ENCODE measurements around the gene NEDD1. TPM values are rescaled to one million over a fixed set of nuclear protein-coding genes. Genes with fewer than 3 reads are reported as not detected.

NEDD1 gene
- total RNA-seq, 1 experiment from 2014 or later, result 17.2 TPM

DNA sequence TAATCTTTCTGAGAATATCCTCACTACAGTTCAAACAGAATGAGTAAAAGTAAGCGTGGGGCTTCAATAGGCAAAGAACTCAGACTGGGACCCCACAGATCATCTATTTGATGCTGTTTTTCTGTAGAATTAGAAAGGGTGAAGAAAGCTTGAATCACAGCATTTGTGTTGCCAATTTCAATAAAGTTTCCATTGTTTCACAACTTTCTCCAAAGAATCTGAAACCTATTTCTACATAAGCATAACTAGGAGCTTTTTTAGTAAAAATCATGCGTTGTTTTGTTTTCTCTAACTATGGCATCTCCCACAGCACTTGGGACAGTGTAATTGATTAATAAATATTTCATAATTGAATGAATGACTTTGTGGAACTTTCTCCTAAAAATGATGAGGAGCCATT lies 16.7 kb upstream of the NEDD1 start:
- no peaks in the 10 kb centered on the region for H3K27me3 Mint-ChIP-seq (ENCODE audit: low read depth)
- no peak overlapping the region for H2BK120ac ChIP-seq (ENCODE audit: low read depth, low read length, poor library complexity, severe bottlenecking)
- no CpG with 5 or more reads among the region's 2 CpGs for WGBS (ENCODE audit: extremely low coverage, insufficient read length, low lambda C conversion rate)
- H3K4me3 Mint-ChIP-seq, result no peak overlapping the region
- H4K91ac ChIP-seq (ENCODE audit: insufficient read length, low read depth, low read length), result no peak overlapping the region
- H2BK12ac ChIP-seq (ENCODE audit: insufficient read length, low read depth, low read length), result no peak overlapping the region
- H4K5ac ChIP-seq (ENCODE audit: insufficient read length, low read depth, low read length), result no peak overlapping the region
- TF ChIP-seq, protein P1, sequence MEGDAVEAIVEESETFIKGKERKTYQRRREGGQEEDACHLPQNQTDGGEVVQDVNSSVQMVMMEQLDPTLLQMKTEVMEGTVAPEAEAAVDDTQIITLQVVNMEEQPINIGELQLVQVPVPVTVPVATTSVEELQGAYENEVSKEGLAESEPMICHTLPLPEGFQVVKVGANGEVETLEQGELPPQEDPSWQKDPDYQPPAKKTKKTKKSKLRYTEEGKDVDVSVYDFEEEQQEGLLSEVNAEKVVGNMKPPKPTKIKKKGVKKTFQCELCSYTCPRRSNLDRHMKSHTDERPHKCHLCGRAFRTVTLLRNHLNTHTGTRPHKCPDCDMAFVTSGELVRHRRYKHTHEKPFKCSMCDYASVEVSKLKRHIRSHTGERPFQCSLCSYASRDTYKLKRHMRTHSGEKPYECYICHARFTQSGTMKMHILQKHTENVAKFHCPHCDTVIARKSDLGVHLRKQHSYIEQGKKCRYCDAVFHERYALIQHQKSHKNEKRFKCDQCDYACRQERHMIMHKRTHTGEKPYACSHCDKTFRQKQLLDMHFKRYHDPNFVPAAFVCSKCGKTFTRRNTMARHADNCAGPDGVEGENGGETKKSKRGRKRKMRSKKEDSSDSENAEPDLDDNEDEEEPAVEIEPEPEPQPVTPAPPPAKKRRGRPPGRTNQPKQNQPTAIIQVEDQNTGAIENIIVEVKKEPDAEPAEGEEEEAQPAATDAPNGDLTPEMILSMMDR (conservative IDR thresholded peaks at IDR 0.05), result no peak
- no peaks in the 10 kb centered on the region for H3K27me3 ChIP-seq (ENCODE audit: insufficient read depth, low read length)
- no peaks in the 10 kb centered on the region for H3K79me1 ChIP-seq (ENCODE audit: insufficient read depth, low read depth, low read length, poor library complexity, severe bottlenecking)
- H3K4me2 ChIP-seq (ENCODE audit: insufficient read depth, insufficient read length, low read length), result no peak overlapping the region
- H2BK5ac ChIP-seq (ENCODE audit: insufficient read length, low read length), result no peak overlapping the region
- H3T11ph ChIP-seq (ENCODE audit: low read length), result no peak overlapping the region
- no peak overlapping the region for H3K27ac ChIP-seq (ENCODE audit: insufficient read length, low read depth, low read length)
- H3K9me3 ChIP-seq (ENCODE audit: control insufficient read depth, low read depth, low read length), result no peaks in the 10 kb centered on the region
- no peak for DNase-seq
- no peak overlapping the region for H3K18ac ChIP-seq (ENCODE audit: insufficient read length, low read depth, low read length)
- no peaks in the 10 kb centered on the region for H4K20me1 ChIP-seq (ENCODE audit: control insufficient read depth, insufficient read depth, insufficient read length)
- H3K9ac ChIP-seq (ENCODE audit: extremely low read depth, insufficient read length, low read length), result no peak overlapping the region
- no peak overlapping the region for H3K56ac ChIP-seq (ENCODE audit: insufficient read length, low read depth, low read length)
- no peak overlapping the region for H4K8ac ChIP-seq (replicated peaks; ENCODE audit: insufficient read length, low read depth, low read length)
- H2AK5ac ChIP-seq (ENCODE audit: insufficient read length, low read length), result no peak overlapping the region
- H3K4me1 Mint-ChIP-seq, result peaks cover 6 to 14% of the 10 kb centered on the region in 2 experiments
- no peak overlapping the region for H3K14ac ChIP-seq (ENCODE audit: insufficient read depth, low read length)
- H2BK15ac ChIP-seq (ENCODE audit: low read depth, low read length), result no peak overlapping the region
- H3K23me2 ChIP-seq (ENCODE audit: insufficient read length, low read depth, low read length, poor library complexity, severe bottlenecking), result no peaks in the 10 kb centered on the region
- H3K4me1 ChIP-seq (ENCODE audit: insufficient read depth, low read length), result peaks cover 2% of the 10 kb centered on the region; the same call in 1 of the 2 replicates
- H3K36me3 Mint-ChIP-seq (ENCODE audit: insufficient read depth in 1 of 3, low read depth in 3 of 3), result peaks cover 6 to 17% (median 7%) of the 10 kb centered on the region in 3 experiments; a peak in 6 of 7 replicates
- no peak overlapping the region for H3K4ac ChIP-seq (ENCODE audit: low read depth, low read length)
- no peak overlapping the region for H2AFZ ChIP-seq (ENCODE audit: low read length)
- no peak overlapping the region for H3K23ac ChIP-seq (ENCODE audit: insufficient read length, low read depth, low read length)
- H3K9me3 Mint-ChIP-seq, result peaks cover 14 to 19% of the 10 kb centered on the region in 2 experiments
- H2BK20ac ChIP-seq (ENCODE audit: low read depth, low read length, poor library complexity, severe bottlenecking), result no peak overlapping the region
- no peak overlapping the region for H3K27ac Mint-ChIP-seq
- H3K79me2 ChIP-seq (ENCODE audit: insufficient read depth, low read length), result no peaks in the 10 kb centered on the region

Data from H9 (cell line).